ENCODE results near the gene STXBP1.
A peak's percentile ranks its signal among the peaks of the same experiment; 100 is the strongest.
"Not testable (repeated sequence)": the region's sequence is repeated elsewhere in the genome, so short reads cannot be mapped to it uniquely, and the experiment has no call there.

Gene STXBP1

GRCh38 chr9:127611899-127612790 lies at the start of gene STXBP1:
Gene STXBP1 (plus strand): TSS chr9:127612277. CDS start chr9:127612404, 127 bp downstream.
- peak; percentile 60 for DNase-seq (ENCODE audit: low read depth)

GRCh38 chr9:127562279-127562796 lies 49.7 kb upstream of the STXBP1 start:
- no peak for DNase-seq (ENCODE audit: low read depth)

- no peak for DNase-seq (ENCODE audit: low read depth)
Observed at GRCh38 chr9:127562841-127563401, 49.2 kb upstream of the STXBP1 start.

GRCh38 chr9:127563579-127563978 lies 48.5 kb upstream of the STXBP1 start:
- no peak for DNase-seq (ENCODE audit: low read depth)

GRCh38 chr9:127565231-127565630 lies 46.8 kb upstream of the STXBP1 start:
- no peak for DNase-seq (ENCODE audit: low read depth)

- DNase-seq (ENCODE audit: low read depth), result no peak
Observed at GRCh38 chr9:127566351-127567001, 45.6 kb upstream of the STXBP1 start.

GRCh38 chr9:127567035-127567729 lies 44.9 kb upstream of the STXBP1 start:
- DNase-seq (ENCODE audit: low read depth), result no peak

GRCh38 chr9:127567730-127568617 lies 44.1 kb upstream of the STXBP1 start:
- DNase-seq (ENCODE audit: low read depth), result no peak

- DNase-seq (ENCODE audit: low read depth), result no peak
Observed at GRCh38 chr9:127568618-127568970, 43.5 kb upstream of the STXBP1 start.

- DNase-seq (ENCODE audit: low read depth), result no peak
Observed at GRCh38 chr9:127568971-127569885, 42.8 kb upstream of the STXBP1 start.

- no peak for DNase-seq (ENCODE audit: low read depth)
Observed at GRCh38 chr9:127569886-127570401, 42.1 kb upstream of the STXBP1 start.

- no peak for DNase-seq (ENCODE audit: low read depth)
Observed at GRCh38 chr9:127570533-127571111, 41.5 kb upstream of the STXBP1 start.

GRCh38 chr9:127571971-127572370 lies 40.1 kb upstream of the STXBP1 start:
- no peak for DNase-seq (ENCODE audit: low read depth)

- DNase-seq (ENCODE audit: low read depth), result no peak
Observed at GRCh38 chr9:127572961-127573721, 38.9 kb upstream of the STXBP1 start.

GRCh38 chr9:127574072-127574993 lies 37.7 kb upstream of the STXBP1 start:
- no peak for DNase-seq (ENCODE audit: low read depth)

GRCh38 chr9:127575875-127576778 lies 36.0 kb upstream of the STXBP1 start:
- no peak for DNase-seq (ENCODE audit: low read depth)

- DNase-seq (ENCODE audit: low read depth), result not testable (repeated sequence)
Observed at GRCh38 chr9:127577194-127577593, 34.9 kb upstream of the STXBP1 start.
